Astrocyte (in vitro differentiated cells and primary cell): ENCODE results near the gene ACSL6. TPM values are rescaled to one million over a fixed set of nuclear protein-coding genes. Genes with fewer than 3 reads are reported as not detected.

Experiments used
- DNase-seq: peaks from one replicate; pipeline ENCODE4 v3.0.0-alpha.2; 2010; ENCODE audit warnings: low read depth
- FAIRE-seq: peaks from 2 replicates; lab custom pipeline; 2011; peaks lifted over from hg19 to GRCh38; lab: Jason Lieb, UNC
- H2AFZ ChIP-seq: 2 replicates; pipeline ENCODE4 v1.6.0; 2012; ENCODE audit warnings: low read depth, low read length, inconsistent platforms
- H3K27ac ChIP-seq: 2 replicates; pipeline ENCODE4 v1.5.1; 2011; ENCODE audit warnings: low read depth, low read length, inconsistent platforms
- H3K27me3 ChIP-seq: 2 replicates; pipeline ENCODE4 v1.6.0; 2011; ENCODE audit warnings: low read length, inconsistent platforms; ENCODE audit not compliant: insufficient read depth
- H3K36me3 ChIP-seq: 2 replicates; pipeline ENCODE4 v1.5.1; 2011; ENCODE audit warnings: low read length, inconsistent platforms; ENCODE audit not compliant: insufficient read depth
- H3K4me1 ChIP-seq: 2 replicates; pipeline ENCODE4 v1.5.1; 2011; ENCODE audit warnings: low read length, inconsistent platforms; ENCODE audit not compliant: insufficient read depth
- H3K4me2 ChIP-seq: 2 replicates; pipeline ENCODE4 v1.6.0; 2012; ENCODE audit warnings: low read length, inconsistent platforms
- H3K4me3 ChIP-seq: 2 replicates; pipeline ENCODE4 v1.5.1; 2011; ENCODE audit warnings: low read depth, mild to moderate bottlenecking, low read length, inconsistent platforms; ENCODE audit not compliant: insufficient read depth
- H3K79me2 ChIP-seq: 2 replicates; pipeline ENCODE4 v1.6.0; 2012; ENCODE audit warnings: mild to moderate bottlenecking, low read length, inconsistent platforms; ENCODE audit not compliant: insufficient read depth
- H3K9ac ChIP-seq: 2 replicates; pipeline ENCODE4 v1.6.0; 2012; ENCODE audit warnings: mild to moderate bottlenecking, low read length, inconsistent platforms
- H3K9me3 ChIP-seq: 2 replicates; pipeline ENCODE4 v1.5.1; 2012; ENCODE audit warnings: low read depth, mild to moderate bottlenecking, low read length, inconsistent platforms; ENCODE audit not compliant: insufficient read depth
- H4K20me1 ChIP-seq: 2 replicates; pipeline ENCODE4 v1.6.0; 2012; ENCODE audit warnings: low read length, inconsistent platforms; ENCODE audit not compliant: insufficient read depth
- H3K27ac Mint-ChIP-seq: one replicate; pipeline ENCODE4 v1.8.0; 2021; ENCODE audit warnings: mild to moderate bottlenecking, mixed read lengths; ENCODE audit not compliant: unreplicated experiment
- H3K27me3 Mint-ChIP-seq: one replicate; pipeline ENCODE4 v1.8.0; 2021; ENCODE audit warnings: low read depth, mixed read lengths; ENCODE audit not compliant: unreplicated experiment
- H3K36me3 Mint-ChIP-seq: one replicate; pipeline ENCODE4 v1.8.0; 2021; ENCODE audit warnings: low read depth, mixed read lengths; ENCODE audit not compliant: unreplicated experiment
- H3K4me1 Mint-ChIP-seq: one replicate; pipeline ENCODE4 v1.8.0; 2021; ENCODE audit warnings: low read depth, mixed read lengths; ENCODE audit not compliant: unreplicated experiment
- H3K4me3 Mint-ChIP-seq: one replicate; pipeline ENCODE4 v1.8.0; 2021; ENCODE audit warnings: mild to moderate bottlenecking, moderate library complexity, mixed read lengths; ENCODE audit not compliant: unreplicated experiment
- H3K9me3 Mint-ChIP-seq: one replicate; pipeline ENCODE4 v1.8.0; 2021; ENCODE audit warnings: mild to moderate bottlenecking, mixed read lengths; ENCODE audit not compliant: unreplicated experiment
- EZH2 ChIP-seq: IDR thresholded peaks from 2 replicates; pipeline ENCODE4 v1.6.1; 2012; ENCODE audit warnings: mild to moderate bottlenecking, low read length, inconsistent platforms; ENCODE audit not compliant: insufficient read depth
- total RNA-seq: library from RNA; stranded (reverse); gene quantifications from 2 replicates; pipeline ENCODE4 v1.2.1, GENCODE V29; 2021
- TF ChIP-seq, protein P1 (sequence below): IDR thresholded peaks from 2 replicates; pipeline ENCODE4 v1.5.1; 2011; ENCODE audit warnings: low read depth, mild to moderate bottlenecking, inconsistent platforms, low read length, moderate library complexity; ENCODE audit not compliant: insufficient read depth

ACSL6 gene
- total RNA-seq, 1 donor from 2014 or later = 0.07 TPM

DNA sequence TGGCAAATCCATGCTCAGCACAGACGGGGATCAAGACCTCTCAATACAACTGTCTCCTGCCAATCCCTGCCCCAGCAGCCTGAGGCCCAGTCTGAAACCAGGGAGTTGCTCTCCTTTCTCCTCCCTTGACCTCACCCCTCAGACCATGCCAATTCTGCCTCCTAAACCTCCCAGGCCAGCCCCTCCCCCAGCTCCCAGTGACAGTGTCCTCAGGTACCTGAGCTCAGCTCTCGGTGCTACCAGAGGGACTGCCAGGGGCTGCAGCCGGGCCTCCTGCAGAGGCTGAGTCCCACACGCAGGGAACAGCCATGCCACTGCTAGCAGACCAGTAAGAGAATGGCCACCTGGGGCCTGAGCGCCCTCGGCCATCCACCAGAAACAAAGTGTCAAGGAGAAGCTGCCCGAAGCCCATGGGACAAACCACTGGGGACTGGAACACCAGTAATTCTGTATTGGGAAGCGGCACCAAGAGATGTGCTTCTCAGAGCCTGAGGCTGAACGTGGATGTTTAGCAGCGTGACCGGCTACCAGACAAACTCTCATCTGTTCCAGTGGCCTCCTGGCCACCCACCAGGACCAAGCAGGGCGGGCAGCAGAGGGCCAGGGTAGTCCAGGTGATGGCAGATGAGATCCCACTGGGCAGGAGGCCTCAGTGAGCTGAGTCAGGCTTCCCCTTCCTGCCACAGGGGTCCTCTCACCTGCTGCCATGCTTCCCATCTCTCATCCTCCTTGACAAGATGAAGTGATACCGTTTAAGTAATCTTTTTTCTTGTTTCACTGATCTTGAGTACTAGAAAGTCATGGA is 48.4 kb upstream of the ACSL6 start:
- Histone ChIP-seq H4K20me1 (no peaks in the 10 kb centered on the region), H3K27me3 (no peaks in the 10 kb centered on the region), H3K4me2 (no peak overlapping the region), H3K27ac (no peak overlapping the region), H3K4me1 (no peaks in the 10 kb centered on the region), H3K9me3 (no peaks in the 10 kb centered on the region), H3K9ac (no peak overlapping the region), H3K36me3 (no peaks in the 10 kb centered on the region), H3K79me2 (no peaks in the 10 kb centered on the region), H2AFZ (no peak overlapping the region), H3K4me3 (no peak overlapping the region)
- Mint-ChIP-seq H3K9me3 (peaks cover 7% of the 10 kb centered on the region), H3K4me3 (no peak overlapping the region), H3K4me1 (no peaks in the 10 kb centered on the region), H3K27ac (peak overlapping the region; percentile 26), H3K36me3 (no peaks in the 10 kb centered on the region), H3K27me3 (peaks cover 28% of the 10 kb centered on the region)
- no peak for FAIRE-seq
- DNase-seq = no peak
- TF ChIP-seq, protein P1, sequence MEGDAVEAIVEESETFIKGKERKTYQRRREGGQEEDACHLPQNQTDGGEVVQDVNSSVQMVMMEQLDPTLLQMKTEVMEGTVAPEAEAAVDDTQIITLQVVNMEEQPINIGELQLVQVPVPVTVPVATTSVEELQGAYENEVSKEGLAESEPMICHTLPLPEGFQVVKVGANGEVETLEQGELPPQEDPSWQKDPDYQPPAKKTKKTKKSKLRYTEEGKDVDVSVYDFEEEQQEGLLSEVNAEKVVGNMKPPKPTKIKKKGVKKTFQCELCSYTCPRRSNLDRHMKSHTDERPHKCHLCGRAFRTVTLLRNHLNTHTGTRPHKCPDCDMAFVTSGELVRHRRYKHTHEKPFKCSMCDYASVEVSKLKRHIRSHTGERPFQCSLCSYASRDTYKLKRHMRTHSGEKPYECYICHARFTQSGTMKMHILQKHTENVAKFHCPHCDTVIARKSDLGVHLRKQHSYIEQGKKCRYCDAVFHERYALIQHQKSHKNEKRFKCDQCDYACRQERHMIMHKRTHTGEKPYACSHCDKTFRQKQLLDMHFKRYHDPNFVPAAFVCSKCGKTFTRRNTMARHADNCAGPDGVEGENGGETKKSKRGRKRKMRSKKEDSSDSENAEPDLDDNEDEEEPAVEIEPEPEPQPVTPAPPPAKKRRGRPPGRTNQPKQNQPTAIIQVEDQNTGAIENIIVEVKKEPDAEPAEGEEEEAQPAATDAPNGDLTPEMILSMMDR = no peak
- TF ChIP-seq EZH2 = no peak

DNA sequence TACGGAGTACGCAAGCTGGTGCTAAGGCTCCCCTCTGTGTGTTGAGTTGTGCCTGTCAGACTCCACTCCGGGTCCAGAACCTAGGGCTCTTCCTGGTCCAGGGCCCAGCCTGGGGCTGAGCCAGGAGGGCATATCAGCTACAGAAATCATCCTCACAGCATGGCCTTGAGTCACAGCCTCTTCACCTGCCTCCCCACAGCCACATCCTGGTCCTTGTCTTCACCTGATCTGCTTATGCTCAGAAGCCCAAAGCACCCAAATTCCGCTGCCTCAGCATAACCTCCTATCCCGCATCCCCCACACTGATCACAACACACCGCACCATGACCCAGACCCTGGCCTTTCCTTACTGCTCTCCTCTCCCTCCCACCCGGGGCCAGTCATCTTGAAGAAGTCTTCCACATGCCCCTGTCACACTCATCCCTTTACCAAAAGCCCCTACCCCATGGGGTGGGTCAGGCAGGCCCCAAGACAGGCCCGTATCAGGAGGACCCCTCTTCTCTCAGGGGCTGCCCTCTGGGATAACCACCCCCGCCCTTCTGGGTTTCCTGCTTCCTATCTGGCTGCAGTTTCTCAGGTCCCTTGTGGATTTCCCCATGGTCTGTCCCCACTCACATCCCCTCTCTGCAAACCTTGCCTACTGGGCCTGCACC is 47.7 kb upstream of the ACSL6 start:
- no peaks in the 10 kb centered on the region for H3K27me3 ChIP-seq
- no peak for DNase-seq
- H3K9me3 Mint-ChIP-seq = peaks cover 7% of the 10 kb centered on the region
- no peak overlapping the region for H2AFZ ChIP-seq
- H3K4me3 Mint-ChIP-seq = no peak overlapping the region
- no peaks in the 10 kb centered on the region for H3K4me1 Mint-ChIP-seq
- H3K79me2 ChIP-seq = no peaks in the 10 kb centered on the region
- H3K27ac Mint-ChIP-seq = no peak overlapping the region
- no peaks in the 10 kb centered on the region for H3K9me3 ChIP-seq
- no peak overlapping the region for H3K4me2 ChIP-seq
- H3K27me3 Mint-ChIP-seq = peaks cover 29% of the 10 kb centered on the region
- H3K9ac ChIP-seq = no peak overlapping the region
- no peak for FAIRE-seq
- H3K36me3 Mint-ChIP-seq = no peaks in the 10 kb centered on the region
- no peaks in the 10 kb centered on the region for H3K36me3 ChIP-seq
- no peak overlapping the region for H3K27ac ChIP-seq
- no peak overlapping the region for H3K4me3 ChIP-seq
- no peaks in the 10 kb centered on the region for H3K4me1 ChIP-seq
- TF ChIP-seq, protein P1 = no peak
- no peak for TF ChIP-seq EZH2
- H4K20me1 ChIP-seq = no peaks in the 10 kb centered on the region

DNA sequence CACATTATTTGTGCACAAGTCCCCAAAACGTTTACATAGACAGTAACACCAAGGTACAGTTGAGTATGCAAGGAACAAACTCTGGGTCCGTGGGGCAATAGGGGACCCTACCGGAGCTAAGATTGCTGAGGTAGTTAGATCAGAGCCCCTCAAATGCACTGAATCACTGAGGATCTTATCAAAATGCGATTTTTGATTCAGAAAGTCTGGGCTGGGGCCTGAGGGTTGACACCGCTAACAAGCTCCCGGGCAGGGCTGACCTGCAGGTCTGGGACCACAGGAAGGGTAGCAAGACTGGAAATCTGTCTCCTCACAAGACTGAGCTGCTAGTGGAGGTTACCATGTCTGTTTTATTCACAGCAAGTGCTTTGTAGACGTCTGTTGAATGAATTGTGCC is 47.2 kb upstream of the ACSL6 start:
- DNase-seq (no peak), FAIRE-seq (no peak)
- Histone ChIP-seq H2AFZ (no peak overlapping the region), H3K36me3 (no peaks in the 10 kb centered on the region), H3K9me3 (no peaks in the 10 kb centered on the region), H3K4me3 (no peak overlapping the region), H3K79me2 (no peaks in the 10 kb centered on the region), H3K27me3 (no peaks in the 10 kb centered on the region), H3K4me1 (no peaks in the 10 kb centered on the region), H3K4me2 (no peak overlapping the region), H4K20me1 (no peaks in the 10 kb centered on the region), H3K27ac (no peak overlapping the region), H3K9ac (no peak overlapping the region)
- H3K4me3 Mint-ChIP-seq = no peak overlapping the region
- TF ChIP-seq, protein P1 = no peak
- TF ChIP-seq EZH2 = no peak
- no peaks in the 10 kb centered on the region for H3K4me1 Mint-ChIP-seq
- H3K36me3 Mint-ChIP-seq = no peaks in the 10 kb centered on the region
- H3K27me3 Mint-ChIP-seq = peaks cover 29% of the 10 kb centered on the region
- H3K9me3 Mint-ChIP-seq = peaks cover 9% of the 10 kb centered on the region
- no peak overlapping the region for H3K27ac Mint-ChIP-seq
